Measurements from ENCODE around the gene WRAP73. TPM values are rescaled to one million over a fixed set of nuclear protein-coding genes. Genes with fewer than 3 reads are reported as not detected.

Gene WRAP73
- total and polyA plus RNA-seq, 9 of the 15 experiments (the other 6 are each of a cell fraction or from before 2014, with no cell fraction given) = 4.3 to 51.8 (median 30.1) TPM

DNA sequence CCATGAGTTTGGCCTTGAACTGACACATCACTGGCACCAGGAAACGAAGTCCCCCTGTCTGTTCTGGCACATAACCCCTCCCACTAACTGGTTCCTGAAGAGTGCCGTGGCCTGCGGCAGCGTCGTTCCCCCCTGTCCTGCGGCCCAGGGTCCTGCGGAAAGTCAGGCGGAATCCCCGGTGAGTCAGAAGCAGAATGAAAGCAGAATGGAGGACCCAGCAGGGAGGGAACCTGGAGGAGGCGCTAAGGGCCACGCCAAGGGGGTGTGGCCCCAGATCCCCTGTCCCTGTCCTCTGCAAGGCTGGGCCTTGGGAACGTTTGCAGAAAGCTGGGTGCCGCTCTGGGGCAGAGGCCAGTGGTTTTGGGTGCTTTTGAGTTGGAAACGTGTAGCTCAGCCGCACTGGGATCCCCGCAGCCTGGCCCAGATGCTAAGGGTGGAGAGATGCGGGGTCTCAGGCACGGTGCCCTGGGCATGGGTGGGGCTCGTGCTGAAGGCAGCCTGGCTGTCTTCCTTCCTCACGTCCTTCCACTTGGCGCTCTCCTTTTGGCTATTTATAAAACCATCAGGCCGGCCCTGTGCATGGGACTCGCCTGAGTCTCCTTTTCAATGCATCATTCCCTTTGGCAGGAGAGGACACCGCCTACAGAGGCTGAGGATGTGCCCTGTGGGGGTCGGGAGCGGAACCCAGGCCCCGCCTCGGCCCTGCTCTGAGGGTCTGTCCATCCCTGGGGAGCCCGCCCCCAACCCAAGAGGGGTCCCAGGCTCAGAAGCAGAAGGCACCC lies 38.6 kb upstream of the WRAP73 start (continued):
- TF ChIP-seq, protein P1, sequence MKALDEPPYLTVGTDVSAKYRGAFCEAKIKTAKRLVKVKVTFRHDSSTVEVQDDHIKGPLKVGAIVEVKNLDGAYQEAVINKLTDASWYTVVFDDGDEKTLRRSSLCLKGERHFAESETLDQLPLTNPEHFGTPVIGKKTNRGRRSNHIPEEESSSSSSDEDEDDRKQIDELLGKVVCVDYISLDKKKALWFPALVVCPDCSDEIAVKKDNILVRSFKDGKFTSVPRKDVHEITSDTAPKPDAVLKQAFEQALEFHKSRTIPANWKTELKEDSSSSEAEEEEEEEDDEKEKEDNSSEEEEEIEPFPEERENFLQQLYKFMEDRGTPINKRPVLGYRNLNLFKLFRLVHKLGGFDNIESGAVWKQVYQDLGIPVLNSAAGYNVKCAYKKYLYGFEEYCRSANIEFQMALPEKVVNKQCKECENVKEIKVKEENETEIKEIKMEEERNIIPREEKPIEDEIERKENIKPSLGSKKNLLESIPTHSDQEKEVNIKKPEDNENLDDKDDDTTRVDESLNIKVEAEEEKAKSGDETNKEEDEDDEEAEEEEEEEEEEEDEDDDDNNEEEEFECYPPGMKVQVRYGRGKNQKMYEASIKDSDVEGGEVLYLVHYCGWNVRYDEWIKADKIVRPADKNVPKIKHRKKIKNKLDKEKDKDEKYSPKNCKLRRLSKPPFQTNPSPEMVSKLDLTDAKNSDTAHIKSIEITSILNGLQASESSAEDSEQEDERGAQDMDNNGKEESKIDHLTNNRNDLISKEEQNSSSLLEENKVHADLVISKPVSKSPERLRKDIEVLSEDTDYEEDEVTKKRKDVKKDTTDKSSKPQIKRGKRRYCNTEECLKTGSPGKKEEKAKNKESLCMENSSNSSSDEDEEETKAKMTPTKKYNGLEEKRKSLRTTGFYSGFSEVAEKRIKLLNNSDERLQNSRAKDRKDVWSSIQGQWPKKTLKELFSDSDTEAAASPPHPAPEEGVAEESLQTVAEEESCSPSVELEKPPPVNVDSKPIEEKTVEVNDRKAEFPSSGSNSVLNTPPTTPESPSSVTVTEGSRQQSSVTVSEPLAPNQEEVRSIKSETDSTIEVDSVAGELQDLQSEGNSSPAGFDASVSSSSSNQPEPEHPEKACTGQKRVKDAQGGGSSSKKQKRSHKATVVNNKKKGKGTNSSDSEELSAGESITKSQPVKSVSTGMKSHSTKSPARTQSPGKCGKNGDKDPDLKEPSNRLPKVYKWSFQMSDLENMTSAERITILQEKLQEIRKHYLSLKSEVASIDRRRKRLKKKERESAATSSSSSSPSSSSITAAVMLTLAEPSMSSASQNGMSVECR (CRISPR knock-in tag; IDR thresholded peaks at IDR 0.05) = 0 out of 2 replicates have a peak, but pooled peaks have one; percentile 36
- TF ChIP-seq PRPF4 (IDR thresholded peaks at IDR 0.05; ENCODE audit: insufficient read depth, low read depth, low read length, poor library complexity, severe bottlenecking) = no peak
- no peak for TF ChIP-seq SMARCC2 (IDR thresholded peaks at IDR 0.05; ENCODE audit: low read depth)
- TF ChIP-seq ZNF146 (CRISPR knock-in tag; IDR thresholded peaks at IDR 0.05; ENCODE audit: unreplicated experiment) = no peak
- TF ChIP-seq HDGF (IDR thresholded peaks at IDR 0.05) = no peak
- TF ChIP-seq, protein P2, sequence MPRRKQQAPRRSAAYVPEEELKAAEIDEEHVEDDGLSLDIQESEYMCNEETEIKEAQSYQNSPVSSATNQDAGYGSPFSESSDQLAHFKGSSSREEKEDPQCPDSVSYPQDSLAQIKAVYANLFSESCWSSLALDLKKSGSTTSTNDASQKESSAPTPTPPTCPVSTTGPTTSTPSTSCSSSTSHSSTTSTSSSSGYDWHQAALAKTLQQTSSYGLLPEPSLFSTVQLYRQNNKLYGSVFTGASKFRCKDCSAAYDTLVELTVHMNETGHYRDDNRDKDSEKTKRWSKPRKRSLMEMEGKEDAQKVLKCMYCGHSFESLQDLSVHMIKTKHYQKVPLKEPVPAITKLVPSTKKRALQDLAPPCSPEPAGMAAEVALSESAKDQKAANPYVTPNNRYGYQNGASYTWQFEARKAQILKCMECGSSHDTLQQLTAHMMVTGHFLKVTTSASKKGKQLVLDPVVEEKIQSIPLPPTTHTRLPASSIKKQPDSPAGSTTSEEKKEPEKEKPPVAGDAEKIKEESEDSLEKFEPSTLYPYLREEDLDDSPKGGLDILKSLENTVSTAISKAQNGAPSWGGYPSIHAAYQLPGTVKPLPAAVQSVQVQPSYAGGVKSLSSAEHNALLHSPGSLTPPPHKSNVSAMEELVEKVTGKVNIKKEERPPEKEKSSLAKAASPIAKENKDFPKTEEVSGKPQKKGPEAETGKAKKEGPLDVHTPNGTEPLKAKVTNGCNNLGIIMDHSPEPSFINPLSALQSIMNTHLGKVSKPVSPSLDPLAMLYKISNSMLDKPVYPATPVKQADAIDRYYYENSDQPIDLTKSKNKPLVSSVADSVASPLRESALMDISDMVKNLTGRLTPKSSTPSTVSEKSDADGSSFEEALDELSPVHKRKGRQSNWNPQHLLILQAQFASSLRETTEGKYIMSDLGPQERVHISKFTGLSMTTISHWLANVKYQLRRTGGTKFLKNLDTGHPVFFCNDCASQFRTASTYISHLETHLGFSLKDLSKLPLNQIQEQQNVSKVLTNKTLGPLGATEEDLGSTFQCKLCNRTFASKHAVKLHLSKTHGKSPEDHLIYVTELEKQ (CRISPR knock-in tag; IDR thresholded peaks at IDR 0.05) = no peak
- no peak for TF ChIP-seq ARID2 (IDR thresholded peaks at IDR 0.05)
